GM21723 (cell line): ENCODE measurements around the gene EPS8L2.
"Not testable (repeated sequence)": the region's sequence is repeated elsewhere in the genome, so short reads cannot be mapped to it uniquely, and the experiment has no call there.

ENCODE experiments used
- ATAC-seq: cut with Tn5 transposase; IDR thresholded peaks from one replicate; pipeline ENCODE4 v1.9.1; 2021; ENCODE audit warnings: mild to moderate bottlenecking, moderate library complexity; ENCODE audit not compliant: unreplicated experiment

EPS8L2 gene

GRCh38 chr11:724049-724777 is 18.2 kb downstream of the EPS8L2 start:
- no peak for ATAC-seq

- ATAC-seq: no peak
Measured at GRCh38 chr11:724778-725386, 18.9 kb downstream of the EPS8L2 start.

GRCh38 chr11:725624-726202 is 19.7 kb downstream of the EPS8L2 start:
- ATAC-seq: no peak

- no peak for ATAC-seq
Measured at GRCh38 chr11:726278-727220, 20.5 kb downstream of the EPS8L2 start.

GRCh38 chr11:727281-727701 is 21.3 kb downstream of the EPS8L2 start:
- no peak for ATAC-seq

- ATAC-seq: peak; percentile 53
Measured at GRCh38 chr11:727859-728748, 22.1 kb downstream of the EPS8L2 start.

- ATAC-seq: no peak
Measured at GRCh38 chr11:728901-729491, 23.0 kb downstream of the EPS8L2 start.

- ATAC-seq: no peak
Measured at GRCh38 chr11:729492-730074, 23.6 kb downstream of the EPS8L2 start.

GRCh38 chr11:733072-733471 is 27.0 kb downstream of the EPS8L2 start:
- ATAC-seq: no peak

GRCh38 chr11:734541-734940 is 28.5 kb downstream of the EPS8L2 start:
- ATAC-seq: not testable (repeated sequence)

GRCh38 chr11:737366-737765 is 31.3 kb downstream of the EPS8L2 start:
- ATAC-seq: no peak

- ATAC-seq: not testable (repeated sequence)
Measured at GRCh38 chr11:737899-738298, 31.9 kb downstream of the EPS8L2 start.

GRCh38 chr11:742156-742546 is 36.1 kb downstream of the EPS8L2 start:
- ATAC-seq: no peak

- no peak for ATAC-seq
Measured at GRCh38 chr11:742571-743201, 36.7 kb downstream of the EPS8L2 start.

- ATAC-seq: no peak
Measured at GRCh38 chr11:745428-745827, 39.4 kb downstream of the EPS8L2 start.

- ATAC-seq: no peak
Measured at GRCh38 chr11:746289-747157, 40.5 kb downstream of the EPS8L2 start.

- ATAC-seq: peak; percentile 81
Measured at GRCh38 chr11:747158-748006, 41.4 kb downstream of the EPS8L2 start, which contains the start of gene TALDO1. Gene TALDO1 (plus strand): TSS chr11:747464. CDS start chr11:747482, 18 bp downstream.
